Pancreas (tissue), 10 donors: ENCODE results near the gene KRT77. TPM values are rescaled to one million over a fixed set of nuclear protein-coding genes. Genes with fewer than 3 reads are reported as not detected.
A peak's percentile ranks its signal among the peaks of the same experiment; 100 is the strongest.

Source experiments
- ATAC-seq, 4 donors: fragments of 200-7000 bp; cut with Tn5 transposase; one replicate each; pipeline versions ENCODE4 v1.8.0 to v1.9.1; 2020; ENCODE audit warnings: mild to moderate bottlenecking in 4 of 4, moderate library complexity in 4 of 4
- DNase-seq, 6 donors: peaks; one replicate each; pipeline ENCODE4 v3.0.0-alpha.2; 2020
- FAIRE-seq: peaks from 2 replicates; lab custom pipeline; 2012; peaks lifted over from hg19 to GRCh38; lab: Jason Lieb, UNC
- H3K27ac ChIP-seq, 4 donors: fragments of 200-600 bp; sonication (generic); 1 replicate in 3 of 4; 2 replicates in 1 of 4; pipeline versions ENCODE4 v1.5.0 to v1.8.0; 2020
- H3K27me3 ChIP-seq, 4 donors: fragments of 200-600 bp; one replicate each; pipeline ENCODE4 v1.8.0; 2021
- H3K36me3 ChIP-seq, 3 donors: fragments of 200-600 bp; sonication (generic) in 1 of 3; one replicate each; pipeline versions ENCODE4 v1.5.0 to v1.8.0; 2020 to 2021
- H3K4me1 ChIP-seq, 3 donors: fragments of 200-600 bp; one replicate each; pipeline ENCODE4 v1.8.0; 2021
- H3K4me3 ChIP-seq, 4 donors: fragments of 200-600 bp; sonication (generic) in 2 of 4; one replicate each; pipeline versions ENCODE4 v1.5.0 to v1.8.0; 2020 to 2021
- H3K9me3 ChIP-seq, 4 donors: fragments of 200-600 bp; one replicate each; pipeline ENCODE4 v1.8.0; 2021
- WGBS, 2 donors: extraction: QIAGEN DNeasy Blood & Tissue Kit; methylation state at CpG; one replicate each; pipeline ENCODE4 v1.1.7; 2013; 5-methylcytosine and 5-hydroxymethylcytosine counted together
- intact Hi-C, 3 donors: fragments of 100-400 bp; cut with DNase I; formaldehyde crosslinking; loops; one replicate each; pipeline versions ENCODE4 v1.11.1 to v1.14.2; 2022
- polyA plus RNA-seq, 2 donors: library from polyadenylated mRNA; stranded (reverse); fragments of 200-250 nt; gene quantifications; one replicate each; pipeline ENCODE4 v1.2.3, GENCODE V29; 2013
- total RNA-seq, 6 donors: library from RNA; stranded (reverse); fragmentation: NEBNext Ultra II Directional in 4 of 6; extraction: Animal tissue kit (Norgen Biotek cat#: 25700) in 4 of 6; gene quantifications; one replicate each; pipeline versions ENCODE4 v1.2.1 to v1.2.4, GENCODE V29; 2021 to 2023
- TF ChIP-seq, protein P1 (sequence below), 4 donors: fragments of 200-600 bp; sonication (generic) in 3 of 4; IDR thresholded peaks; one replicate each; pipeline versions ENCODE4 v1.5.0 to v1.8.0; 2021; ENCODE audit warnings: antibody characterized with exemption in 4 of 4
- donor health status: healthy with polysubstance abuse.
- donor health status: DM: no; HTN: no; CAD: no; lungs with moderate emphysema.
- donor health status: DM: no; HTN: no; CAD: no.
- donor health status: control.
- donor health status: control.
- donor health status: Bipolar disorder and iron deficiency.
- donor health status: DM: yes; HTN: yes; CAD: no.
- donor health status: DM: no; HTN: no; CAD: no.
- donor health status: DM: no; HTN: no; CAD: no.
- donor health status: DM: yes; HTN: yes; CAD: no.

Gene KRT77
- total and polyA plus RNA-seq, 8 donors: 0.07 TPM; not detected in 7

DNA sequence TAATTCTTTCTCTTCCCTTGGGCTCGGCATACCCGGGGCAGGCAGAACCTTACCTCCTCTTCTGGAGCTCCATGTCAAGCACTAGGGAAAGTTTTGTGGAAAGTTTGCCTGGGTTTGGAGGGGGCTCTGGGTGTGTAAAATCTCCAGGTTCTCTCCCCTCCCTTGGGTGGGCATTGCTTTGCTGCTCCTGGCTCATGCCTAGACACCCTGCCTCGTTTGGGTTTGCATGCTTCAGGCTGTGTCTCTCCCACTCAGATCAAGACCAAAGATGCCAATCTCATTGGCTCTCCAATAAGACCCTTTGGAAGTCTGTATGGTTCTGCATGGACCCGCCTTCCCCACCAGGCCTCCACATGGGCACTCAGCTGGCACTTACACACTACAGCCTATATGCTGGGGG lies 45.1 kb downstream of the KRT77 start:
- no peak overlapping the region for H3K27ac ChIP-seq
- H3K9me3 ChIP-seq: no peaks in the 10 kb centered on the region
- TF ChIP-seq, protein P1, sequence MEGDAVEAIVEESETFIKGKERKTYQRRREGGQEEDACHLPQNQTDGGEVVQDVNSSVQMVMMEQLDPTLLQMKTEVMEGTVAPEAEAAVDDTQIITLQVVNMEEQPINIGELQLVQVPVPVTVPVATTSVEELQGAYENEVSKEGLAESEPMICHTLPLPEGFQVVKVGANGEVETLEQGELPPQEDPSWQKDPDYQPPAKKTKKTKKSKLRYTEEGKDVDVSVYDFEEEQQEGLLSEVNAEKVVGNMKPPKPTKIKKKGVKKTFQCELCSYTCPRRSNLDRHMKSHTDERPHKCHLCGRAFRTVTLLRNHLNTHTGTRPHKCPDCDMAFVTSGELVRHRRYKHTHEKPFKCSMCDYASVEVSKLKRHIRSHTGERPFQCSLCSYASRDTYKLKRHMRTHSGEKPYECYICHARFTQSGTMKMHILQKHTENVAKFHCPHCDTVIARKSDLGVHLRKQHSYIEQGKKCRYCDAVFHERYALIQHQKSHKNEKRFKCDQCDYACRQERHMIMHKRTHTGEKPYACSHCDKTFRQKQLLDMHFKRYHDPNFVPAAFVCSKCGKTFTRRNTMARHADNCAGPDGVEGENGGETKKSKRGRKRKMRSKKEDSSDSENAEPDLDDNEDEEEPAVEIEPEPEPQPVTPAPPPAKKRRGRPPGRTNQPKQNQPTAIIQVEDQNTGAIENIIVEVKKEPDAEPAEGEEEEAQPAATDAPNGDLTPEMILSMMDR (IDR thresholded peaks at IDR 0.05): no peak
- no peak for ATAC-seq
- H3K36me3 ChIP-seq: no peaks in the 10 kb centered on the region
- intact Hi-C loops: no loop called here
- WGBS, 2 donors: 68% methylated on average over 4 of the region's 4 CpGs
- peaks cover 0 to 8% (median 0%) of the 10 kb centered on the region in 4 donors for H3K27me3 ChIP-seq
- no peak for DNase-seq
- no peaks in the 10 kb centered on the region for H3K4me1 ChIP-seq
- no peak overlapping the region for H3K4me3 ChIP-seq
- no peak for FAIRE-seq

DNA sequence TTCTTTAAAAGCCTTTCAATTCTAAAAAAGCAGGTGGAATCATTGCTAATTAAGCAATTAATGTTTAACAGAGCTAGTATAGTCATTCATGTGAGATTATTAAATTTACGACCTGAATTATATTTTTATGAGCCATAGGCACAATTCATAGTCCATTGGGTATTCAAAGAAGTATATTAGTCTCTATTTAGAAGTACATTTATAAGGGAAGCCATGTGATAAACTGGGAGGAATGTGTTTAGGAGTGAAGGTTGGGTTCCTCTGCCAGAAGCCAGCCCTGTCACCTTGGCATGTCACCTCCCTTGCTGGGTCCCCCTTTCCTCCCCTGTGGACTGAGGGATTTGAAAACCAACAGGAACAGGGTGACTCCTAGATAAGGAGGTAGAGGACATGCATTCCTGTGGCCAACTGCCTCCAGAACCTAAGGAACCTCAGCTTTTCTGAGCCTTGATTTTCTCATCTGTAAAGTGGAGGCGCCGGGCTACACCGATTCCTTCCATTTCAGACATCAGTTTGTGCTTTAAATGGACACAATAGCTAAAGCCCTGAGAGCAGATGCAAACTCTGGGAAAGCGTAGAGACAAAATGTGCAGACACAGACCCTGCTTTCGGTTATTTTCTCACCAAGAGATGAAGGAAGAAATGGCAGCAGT lies 45.9 kb downstream of the KRT77 start:
- FAIRE-seq: no peak
- TF ChIP-seq, protein P1 (IDR thresholded peaks at IDR 0.05): no peak
- Histone ChIP-seq H3K36me3 (no peaks in the 10 kb centered on the region), H3K27me3 (peaks cover 0 to 7% (median 0%) of the 10 kb centered on the region in 4 donors), H3K27ac (no peak overlapping the region), H3K4me1 (no peaks in the 10 kb centered on the region), H3K9me3 (no peaks in the 10 kb centered on the region), H3K4me3 (no peak overlapping the region)
- intact Hi-C loops: no loop called here
- DNase-seq: no peak
- WGBS, 2 donors: 70 to 76% methylated on average over 6 of the region's 6 CpGs
- ATAC-seq: no peak

DNA sequence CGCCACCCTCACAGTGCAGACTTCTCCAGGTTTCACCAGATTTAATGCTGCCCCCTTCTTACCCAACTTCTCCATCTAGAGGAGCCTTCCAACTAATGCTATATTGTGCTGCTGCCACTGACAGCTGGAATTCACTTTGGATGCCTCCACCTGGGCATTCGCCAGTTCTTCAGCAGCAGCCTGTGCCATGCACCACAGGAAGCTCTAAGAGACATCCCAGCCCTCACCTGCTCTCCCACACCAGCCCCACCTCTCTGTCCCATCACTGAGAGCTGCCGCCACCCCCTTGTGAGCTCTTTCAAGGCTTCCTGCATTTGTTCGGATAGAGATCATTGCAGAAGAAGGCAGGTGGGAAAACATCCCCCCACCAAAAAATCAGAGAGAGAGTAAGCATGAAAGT lies 46.7 kb downstream of the KRT77 start:
- intact Hi-C loops: no loop called here
- Histone ChIP-seq H3K4me3 (no peak overlapping the region), H3K27me3 (peaks cover 0 to 7% (median 0%) of the 10 kb centered on the region in 4 donors), H3K27ac (no peak overlapping the region), H3K9me3 (no peaks in the 10 kb centered on the region), H3K36me3 (no peaks in the 10 kb centered on the region), H3K4me1 (no peaks in the 10 kb centered on the region)
- TF ChIP-seq, protein P1 (IDR thresholded peaks at IDR 0.05): no peak
- WGBS, 2 donors: 75 to 85% methylated on average over 4 of the region's 4 CpGs
- FAIRE-seq: no peak
- no peak for DNase-seq
- ATAC-seq: no peak

DNA sequence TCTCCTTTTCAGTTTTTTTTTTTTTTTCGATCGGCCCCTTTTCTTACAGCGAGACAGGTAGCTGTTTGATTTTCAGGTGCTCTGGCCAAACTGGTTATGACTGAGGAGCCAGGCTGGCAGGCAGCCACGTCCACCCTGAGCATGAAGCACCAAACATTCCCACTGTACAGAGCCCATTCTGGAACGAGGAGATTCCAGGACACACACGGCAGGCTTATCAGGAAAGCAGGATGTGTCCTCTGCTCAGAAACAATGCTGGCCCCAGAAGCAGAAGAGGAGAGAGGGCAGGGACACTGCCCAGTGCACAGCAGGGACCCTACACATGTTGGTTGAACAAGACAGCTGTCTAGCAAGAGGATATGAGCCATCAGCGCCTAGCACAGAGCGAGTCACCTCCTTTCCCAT lies 47.6 kb downstream of the KRT77 start:
- peaks cover 0 to 7% (median 0%) of the 10 kb centered on the region in 4 donors for H3K27me3 ChIP-seq
- WGBS, 2 donors: 21 to 27% methylated on average over 8 of the region's 8 CpGs
- H3K4me3 ChIP-seq: no peak overlapping the region
- DNase-seq (peak in 4 of 6 donors; percentile 10 to 66 (median 48)), FAIRE-seq (no peak), ATAC-seq (peak; percentile 43 to 82 (median 64))
- no peaks in the 10 kb centered on the region for H3K36me3 ChIP-seq
- H3K9me3 ChIP-seq: no peaks in the 10 kb centered on the region
- H3K4me1 ChIP-seq: no peaks in the 10 kb centered on the region
- no peak overlapping the region for H3K27ac ChIP-seq
- intact Hi-C loops: no loop called here
- TF ChIP-seq, protein P1 (IDR thresholded peaks at IDR 0.05): no peak

DNA sequence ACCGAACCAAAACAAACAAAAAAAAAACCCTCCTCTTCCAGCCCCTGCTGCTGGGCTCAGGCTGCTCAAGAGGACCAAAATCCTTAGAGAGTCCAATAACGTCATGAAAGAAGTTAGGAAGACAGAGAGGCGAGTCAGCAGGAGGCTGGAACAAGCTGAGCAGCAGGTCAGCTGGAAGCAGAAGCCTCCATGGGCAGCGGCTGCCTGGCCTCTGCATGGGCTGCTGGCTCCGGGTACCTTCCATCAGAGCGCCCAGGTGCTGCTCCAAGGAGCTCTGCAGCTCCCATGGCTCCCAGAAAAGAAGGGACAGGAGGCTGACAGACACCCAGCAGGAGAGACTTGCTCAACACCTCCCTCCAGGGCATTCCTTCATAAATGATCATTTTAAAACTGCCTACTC lies 48.1 kb downstream of the KRT77 start:
- H3K27ac ChIP-seq: no peak overlapping the region
- no peak overlapping the region for H3K4me3 ChIP-seq
- TF ChIP-seq, protein P1 (IDR thresholded peaks at IDR 0.05): no peak
- WGBS, 2 donors: 34 to 44% methylated on average over 6 of the region's 6 CpGs
- no peak for FAIRE-seq
- ATAC-seq: peak in 2 of 4 donors; percentile 18 to 30
- no peaks in the 10 kb centered on the region for H3K4me1 ChIP-seq
- peaks cover 0 to 7% (median 0%) of the 10 kb centered on the region in 4 donors for H3K27me3 ChIP-seq
- no peaks in the 10 kb centered on the region for H3K9me3 ChIP-seq
- no peak for DNase-seq
- intact Hi-C loops: no loop called here
- H3K36me3 ChIP-seq: no peaks in the 10 kb centered on the region
